Measurements from ENCODE around the gene AP4E1.
"Not testable (repeated sequence)": the region's sequence is repeated elsewhere in the genome, so short reads cannot be mapped to it uniquely, and the experiment has no call there.

Gene AP4E1

DNA sequence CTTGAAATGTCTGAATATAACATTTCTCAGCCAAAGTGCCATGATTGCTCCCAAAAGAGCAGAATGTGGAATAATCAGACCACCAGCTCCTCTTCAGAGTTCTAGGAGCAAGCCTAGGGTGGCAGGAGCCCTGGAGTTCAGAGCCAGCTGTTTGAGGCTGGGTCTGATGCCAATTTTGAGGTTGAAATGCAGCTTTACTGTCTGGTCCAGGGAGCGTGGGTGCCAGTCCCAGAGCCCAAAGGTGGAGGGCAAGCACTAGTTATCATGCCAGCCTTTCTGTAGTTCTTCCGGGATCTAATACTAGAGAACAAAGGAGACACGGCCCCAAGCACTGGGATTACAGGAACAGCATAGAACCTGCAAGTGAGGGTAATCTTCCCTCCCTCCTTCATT is 117.0 kb downstream of the AP4E1 start:
- Histone ChIP-seq H3K27me3 (ENCODE audit: insufficient read depth, low read length, poor library complexity, severe bottlenecking) (no peaks in the 10 kb centered on the region), H3K4me2 (ENCODE audit: low read depth, low read length, poor library complexity, severe bottlenecking) (no peak overlapping the region), H4K20me1 (ENCODE audit: insufficient read depth, low read length, poor library complexity, severe bottlenecking) (no peaks in the 10 kb centered on the region), H3K4me3 (ENCODE audit: low read length, poor library complexity, severe bottlenecking) (no peak overlapping the region), H3K36me3 (ENCODE audit: insufficient read depth, low read length) (no peaks in the 10 kb centered on the region), H3K4me1 (ENCODE audit: insufficient read depth, low read length, poor library complexity, severe bottlenecking) (no peaks in the 10 kb centered on the region), H3K9me2 (replicated peaks; ENCODE audit: low read depth, low read length) (no peaks in the 10 kb centered on the region), H3F3A (ENCODE audit: low read depth) (no peaks in the 10 kb centered on the region), H3K79me2 (ENCODE audit: insufficient read depth, low read length) (no peaks in the 10 kb centered on the region), H3K9me3 (ENCODE audit: insufficient read depth, low read depth, low read length) (no peaks in the 10 kb centered on the region), H2AFZ (ENCODE audit: low read length) (no peak overlapping the region), H3K9ac (ENCODE audit: low read depth, low read length, poor library complexity, severe bottlenecking) (no peak overlapping the region)
- no peak for TF ChIP-seq EZH2phosphoT487 (IDR thresholded peaks at IDR 0.05; ENCODE audit: borderline replicate concordance)
- TF ChIP-seq, protein P1, sequence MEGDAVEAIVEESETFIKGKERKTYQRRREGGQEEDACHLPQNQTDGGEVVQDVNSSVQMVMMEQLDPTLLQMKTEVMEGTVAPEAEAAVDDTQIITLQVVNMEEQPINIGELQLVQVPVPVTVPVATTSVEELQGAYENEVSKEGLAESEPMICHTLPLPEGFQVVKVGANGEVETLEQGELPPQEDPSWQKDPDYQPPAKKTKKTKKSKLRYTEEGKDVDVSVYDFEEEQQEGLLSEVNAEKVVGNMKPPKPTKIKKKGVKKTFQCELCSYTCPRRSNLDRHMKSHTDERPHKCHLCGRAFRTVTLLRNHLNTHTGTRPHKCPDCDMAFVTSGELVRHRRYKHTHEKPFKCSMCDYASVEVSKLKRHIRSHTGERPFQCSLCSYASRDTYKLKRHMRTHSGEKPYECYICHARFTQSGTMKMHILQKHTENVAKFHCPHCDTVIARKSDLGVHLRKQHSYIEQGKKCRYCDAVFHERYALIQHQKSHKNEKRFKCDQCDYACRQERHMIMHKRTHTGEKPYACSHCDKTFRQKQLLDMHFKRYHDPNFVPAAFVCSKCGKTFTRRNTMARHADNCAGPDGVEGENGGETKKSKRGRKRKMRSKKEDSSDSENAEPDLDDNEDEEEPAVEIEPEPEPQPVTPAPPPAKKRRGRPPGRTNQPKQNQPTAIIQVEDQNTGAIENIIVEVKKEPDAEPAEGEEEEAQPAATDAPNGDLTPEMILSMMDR (conservative IDR thresholded peaks at IDR 0.05; ENCODE audit: low read length): no peak

DNA sequence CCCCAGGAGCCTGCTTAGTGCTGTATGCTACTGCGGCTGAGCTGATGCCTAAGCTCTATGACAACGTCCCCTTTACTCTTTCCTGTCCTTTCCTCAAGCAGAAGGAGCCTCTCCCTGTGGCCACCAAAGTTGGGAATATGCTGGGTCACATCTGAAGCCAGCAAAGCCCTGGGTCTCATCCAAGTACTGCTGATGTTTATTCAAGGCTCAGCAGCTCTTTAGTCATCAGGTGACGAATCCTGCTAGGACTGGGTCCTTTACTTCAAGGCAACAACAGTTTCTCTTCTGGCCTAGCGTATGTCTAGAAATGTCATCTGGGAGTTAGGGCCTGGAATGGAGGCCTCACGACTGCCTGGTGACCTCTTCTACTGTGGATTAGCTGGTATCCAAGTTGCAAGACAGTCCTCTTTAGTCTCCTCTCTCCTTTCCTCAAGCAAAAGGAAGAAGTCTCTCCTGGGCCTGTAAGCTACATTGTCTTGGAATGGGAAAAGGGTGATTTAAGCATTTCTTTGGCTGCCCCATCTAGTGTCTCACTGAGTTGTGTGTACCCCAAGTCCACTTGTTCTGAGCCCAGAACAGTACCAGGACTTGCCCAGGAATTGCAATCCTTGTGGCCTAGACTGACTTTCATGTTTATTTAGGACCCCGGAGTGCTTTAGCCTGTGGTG is 122.3 kb downstream of the AP4E1 start:
- H3K36me3 ChIP-seq (ENCODE audit: insufficient read depth, low read length): no peaks in the 10 kb centered on the region
- H2AFZ ChIP-seq (ENCODE audit: low read length): no peak overlapping the region
- no peaks in the 10 kb centered on the region for H3F3A ChIP-seq (ENCODE audit: low read depth)
- H3K4me2 ChIP-seq (ENCODE audit: low read depth, low read length, poor library complexity, severe bottlenecking): no peak overlapping the region
- no peak overlapping the region for H3K4me3 ChIP-seq (ENCODE audit: low read length, poor library complexity, severe bottlenecking)
- TF ChIP-seq, protein P1 (conservative IDR thresholded peaks at IDR 0.05; ENCODE audit: low read length): no peak
- no peak for TF ChIP-seq EZH2phosphoT487 (IDR thresholded peaks at IDR 0.05; ENCODE audit: borderline replicate concordance)
- H3K9me2 ChIP-seq (replicated peaks; ENCODE audit: low read depth, low read length): no peaks in the 10 kb centered on the region
- no peaks in the 10 kb centered on the region for H3K4me1 ChIP-seq (ENCODE audit: insufficient read depth, low read length, poor library complexity, severe bottlenecking)
- H3K9me3 ChIP-seq (ENCODE audit: insufficient read depth, low read depth, low read length): no peaks in the 10 kb centered on the region
- no peaks in the 10 kb centered on the region for H3K79me2 ChIP-seq (ENCODE audit: insufficient read depth, low read length)
- H3K27me3 ChIP-seq (ENCODE audit: insufficient read depth, low read length, poor library complexity, severe bottlenecking): no peaks in the 10 kb centered on the region
- H3K9ac ChIP-seq (ENCODE audit: low read depth, low read length, poor library complexity, severe bottlenecking): no peak overlapping the region
- H4K20me1 ChIP-seq (ENCODE audit: insufficient read depth, low read length, poor library complexity, severe bottlenecking): no peaks in the 10 kb centered on the region

DNA sequence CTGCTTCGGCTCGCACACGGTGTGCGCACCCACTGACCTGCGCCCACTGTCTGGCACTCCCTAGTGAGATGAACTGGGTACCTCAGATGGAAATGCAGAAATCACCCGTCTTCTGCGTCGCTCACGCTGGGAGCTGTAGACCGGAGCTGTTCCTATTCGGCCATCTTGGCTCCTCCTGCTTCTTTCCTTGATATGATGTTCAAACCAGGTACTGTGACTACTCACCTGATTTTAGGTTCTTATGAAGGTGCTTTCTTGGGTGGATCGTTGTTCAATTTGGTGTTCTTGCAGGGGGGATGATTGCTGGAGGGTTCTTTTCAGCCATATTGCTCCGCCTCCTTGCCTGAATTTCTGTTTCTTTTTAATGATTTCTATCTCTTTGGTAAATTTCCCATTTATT is 129.0 kb downstream of the AP4E1 start:
- H3K36me3 ChIP-seq (ENCODE audit: insufficient read depth, low read length); H3F3A ChIP-seq (ENCODE audit: low read depth); H3K79me2 ChIP-seq (ENCODE audit: insufficient read depth, low read length); H3K4me2 ChIP-seq (ENCODE audit: low read depth, low read length, poor library complexity, severe bottlenecking); H3K9me3 ChIP-seq (ENCODE audit: insufficient read depth, low read depth, low read length); H3K9ac ChIP-seq (ENCODE audit: low read depth, low read length, poor library complexity, severe bottlenecking); H2AFZ ChIP-seq (ENCODE audit: low read length); H3K4me3 ChIP-seq (ENCODE audit: low read length, poor library complexity, severe bottlenecking); H4K20me1 ChIP-seq (ENCODE audit: insufficient read depth, low read length, poor library complexity, severe bottlenecking); H3K27me3 ChIP-seq (ENCODE audit: insufficient read depth, low read length, poor library complexity, severe bottlenecking); H3K4me1 ChIP-seq (ENCODE audit: insufficient read depth, low read length, poor library complexity, severe bottlenecking); H3K9me2 ChIP-seq (replicated peaks; ENCODE audit: low read depth, low read length): not testable (repeated sequence)
